Ammon's horn (tissue), 1 donor: ENCODE data around the gene RFPL4A.
A peak's percentile ranks its signal among the peaks of the same experiment; 100 is the strongest.

Source experiments
- DNase-seq: peaks from one replicate; pipeline ENCODE4 v3.0.0-alpha.2; 2016; ENCODE audit warnings: low spot score

RFPL4A gene

GRCh38 chr19:55809381-55810058, 50.6 kb downstream of the RFPL4A start:
- DNase-seq, result peak; percentile 44

GRCh38 chr19:55811340-55811739, 52.4 kb downstream of the RFPL4A start:
- DNase-seq, result no peak

GRCh38 chr19:55812449-55812848, 53.6 kb downstream of the RFPL4A start:
- no peak for DNase-seq
